Spleen (tissue), 11 donors: ENCODE data around the gene KIF21B. TPM values are rescaled to one million over a fixed set of nuclear protein-coding genes. Genes with fewer than 3 reads are reported as not detected.

Experiments
- DNase-seq: peaks from one replicate; pipeline ENCODE4 v3.0.0-alpha.2; 2020
- H3K27ac ChIP-seq, 8 donors: fragments of 200-600 bp; sonication (generic) in 7 of 8; 1 replicate in 4 of 8; 2 replicates in 4 of 8; pipeline versions ENCODE4 v1.5.0 to v1.8.0; 2016 to 2021; ENCODE audit warnings: inconsistent platforms in 4 of 8, mild to moderate bottlenecking in 4 of 8, moderate library complexity in 1 of 8
- H3K27me3 ChIP-seq, 7 donors: fragments of 200-600 bp; sonication (generic) in 6 of 7; replicated peaks in 1 of 7; 1 replicate in 4 of 7; 2 replicates in 3 of 7; pipeline versions ENCODE4 v1.5.0 to v1.8.0; 2016 to 2021; ENCODE audit warnings: inconsistent platforms in 3 of 7, mild to moderate bottlenecking in 1 of 7
- H3K36me3 ChIP-seq, 6 donors: fragments of 200-600 bp; sonication (generic) in 5 of 6; 1 replicate in 4 of 6; 2 replicates in 2 of 6; pipeline versions ENCODE4 v1.5.0 to v1.8.0; 2016 to 2021; ENCODE audit warnings: inconsistent platforms in 2 of 6
- H3K4me1 ChIP-seq, 6 donors: fragments of 200-600 bp; sonication (generic) in 5 of 6; 1 replicate in 3 of 6; 2 replicates in 3 of 6; pipeline versions ENCODE4 v1.5.0 to v1.8.0; 2016 to 2021; ENCODE audit warnings: inconsistent platforms in 3 of 6
- H3K4me3 ChIP-seq, 8 donors: fragments of 200-600 bp; sonication (generic) in 7 of 8; 1 replicate in 4 of 8; 2 replicates in 4 of 8; pipeline versions ENCODE4 v1.5.0 to v1.8.0; 2016 to 2021; ENCODE audit warnings: inconsistent platforms in 4 of 8, mild to moderate bottlenecking in 4 of 8, moderate library complexity in 2 of 8
- H3K9me3 ChIP-seq, 8 donors: fragments of 200-600 bp; sonication (generic) in 7 of 8; 1 replicate in 4 of 8; 2 replicates in 4 of 8; pipeline versions ENCODE4 v1.5.0 to v1.8.0; 2016 to 2021; ENCODE audit warnings: inconsistent platforms in 4 of 8
- CTCF ChIP-seq, 11 experiments: fragments of 200-600 bp in 7 of 11; fragments of 450-650 bp in 4 of 11; sonication (generic) in 4 of 11; IDR thresholded peaks in 8 of 11; conservative IDR thresholded peaks in 3 of 11; 1 replicate in 7 of 11; 2 replicates in 4 of 11; pipeline versions ENCODE4 v1.4.0 to v1.8.0; 2016 to 2021; ENCODE audit warnings: antibody characterized with exemption in 11 of 11, inconsistent platforms in 4 of 11, mild to moderate bottlenecking in 1 of 11
- POLR2A ChIP-seq, 3 donors: fragments of 450-650 bp; IDR thresholded peaks; one replicate each; pipeline ENCODE4 v1.5.1; 2017; ENCODE audit warnings: antibody characterized with exemption in 3 of 3, mild to moderate bottlenecking in 1 of 3
- POLR2AphosphoS5 ChIP-seq, 3 donors: sonication (generic); formaldehyde crosslinking; IDR thresholded peaks; one replicate each; pipeline ENCODE4 v1.5.1; 2017; ENCODE audit warnings: antibody characterized with exemption in 3 of 3
- WGBS, 5 donors: extraction: QIAGEN DNeasy Blood & Tissue Kit in 3 of 5; methylation state at CpG; one replicate each; pipeline versions ENCODE4 v1.1.5 to v1.1.7; 2013 to 2018; 5-methylcytosine and 5-hydroxymethylcytosine counted together
- intact Hi-C: fragments of 100-400 bp; cut with DNase I; formaldehyde crosslinking; loops from one replicate; pipeline ENCODE4 v1.15.0; 2023; ENCODE audit warnings: low total_unique reads
- polyA plus RNA-seq, 3 donors: library from polyadenylated mRNA; stranded (reverse); fragments of 200-250 nt; gene quantifications; one replicate each; pipeline ENCODE4 v1.2.1, GENCODE V29; 2013
- total RNA-seq, 7 donors: library from RNA; depleted of rRNA in 3 of 7; stranded (reverse); fragments of >200 nt in 3 of 7; fragmentation: NEBNext Ultra II Directional in 4 of 7; extraction: Animal tissue kit (Norgen Biotek cat#: 25700) in 4 of 7; gene quantifications; one replicate each; pipeline versions ENCODE4 v1.1.0 to v1.2.1, GENCODE V29; 2016 to 2021
- donor health status: healthy with polysubstance abuse.
- donor health status: DM: no; HTN: no; CAD: no; lungs with moderate emphysema.
- donor health status: DM: no; HTN: no; CAD: no.
- donor health status: Bipolar disorder and iron deficiency.
- donor health status: healthy.
- donor health status: DM: no; HTN: no; CAD: no.
- donor health status: DM: yes; HTN: yes; CAD: no.

KIF21B gene
- total and polyA plus RNA-seq, 10 donors = 3.0 to 49.0 (median 28.1) TPM

GRCh38 chr1:201020721-201021629 lies 2.5 kb downstream of the KIF21B start:
- intact Hi-C loops = no loop called here
- Histone ChIP-seq H3K36me3 (no peaks in the 10 kb centered on the region), H3K9me3 (no peaks in the 10 kb centered on the region), H3K27ac (peak overlapping the region; percentile 81 to 96 (median 94)), H3K4me1 (peaks cover 59 to 96% (median 92%) of the 10 kb centered on the region in 6 donors), H3K27me3 (no peaks in the 10 kb centered on the region), H3K4me3 (peak overlapping the region in 5 of 8 donors; percentile 64 to 79 (median 67))
- TF ChIP-seq POLR2AphosphoS5 (IDR thresholded peaks at IDR 0.05) (no peak), CTCF (IDR thresholded peaks at IDR 0.05 in 8 of 11, conservative IDR thresholded peaks at IDR 0.05 in 3 of 11) (peak in 7 of 11 experiments; percentile 5 to 48 (median 28))
- WGBS, 5 donors = 59 to 75% (median 70%) methylated on average over 11 of the region's 11 CpGs
- DNase-seq = peak; percentile 85

DNA sequence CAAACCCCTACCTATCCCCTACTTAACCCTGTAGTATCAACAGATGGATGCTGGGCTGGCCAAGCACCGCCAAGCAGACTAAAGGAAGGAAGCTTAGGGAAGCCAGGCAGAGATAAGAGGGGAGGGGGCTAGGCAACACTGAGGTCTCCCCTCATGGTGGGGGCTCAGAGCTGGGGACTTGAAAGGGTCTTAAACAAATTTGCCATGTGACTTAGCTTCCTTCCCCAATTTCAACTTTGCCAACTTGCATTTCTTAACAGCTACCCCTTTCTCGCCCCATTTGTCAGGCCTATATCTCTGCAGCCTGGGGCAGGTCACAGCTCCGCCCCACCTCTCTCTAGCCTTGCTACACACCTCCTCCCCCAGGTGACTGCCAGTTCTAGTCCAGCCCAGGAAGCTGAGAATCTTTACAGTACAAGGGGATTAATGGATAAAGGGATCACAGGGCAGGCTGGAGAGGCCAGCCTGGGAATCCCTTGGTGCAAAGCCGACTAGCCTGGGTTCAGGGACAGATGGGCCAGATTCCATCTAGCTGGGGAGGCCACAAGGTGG lies 3.4 kb downstream of the KIF21B start:
- Histone ChIP-seq H3K9me3 (no peaks in the 10 kb centered on the region), H3K4me1 (peaks cover 59 to 96% (median 92%) of the 10 kb centered on the region in 6 donors), H3K36me3 (no peaks in the 10 kb centered on the region), H3K27me3 (no peaks in the 10 kb centered on the region), H3K27ac (peak overlapping the region; percentile 78 to 96 (median 94)), H3K4me3 (peak overlapping the region in 1 of 8 donors; percentile 79)
- peak in 1 of 3 donors; percentile 46 for TF ChIP-seq POLR2AphosphoS5 (IDR thresholded peaks at IDR 0.05)
- no peak for TF ChIP-seq CTCF (IDR thresholded peaks at IDR 0.05 in 8 of 11, conservative IDR thresholded peaks at IDR 0.05 in 3 of 11)
- peak; percentile 87 for DNase-seq
- 26 to 56% (median 33%) methylated on average over 4 of the region's 4 CpGs for WGBS, 5 donors
- intact Hi-C loops = no loop called here

GRCh38 chr1:201019321-201019977 lies 4.1 kb downstream of the KIF21B start:
- TF ChIP-seq POLR2AphosphoS5 (IDR thresholded peaks at IDR 0.05) (peak; percentile 69 to 77 (median 76)), CTCF (IDR thresholded peaks at IDR 0.05 in 8 of 11, conservative IDR thresholded peaks at IDR 0.05 in 3 of 11) (peak in 1 of 11 experiments; percentile 26), POLR2A (IDR thresholded peaks at IDR 0.05) (no peak)
- H3K27ac ChIP-seq = peak overlapping the region; percentile 78 to 96 (median 94)
- H3K36me3 ChIP-seq = no peaks in the 10 kb centered on the region
- intact Hi-C loops = no loop called here
- no peaks in the 10 kb centered on the region for H3K27me3 ChIP-seq
- peak overlapping the region in 1 of 8 donors; percentile 79 for H3K4me3 ChIP-seq
- 22 to 28% (median 24%) methylated on average over 5 of the region's 5 CpGs for WGBS, 5 donors
- DNase-seq = peak; percentile 97
- H3K4me1 ChIP-seq = peaks cover 65 to 96% (median 92%) of the 10 kb centered on the region in 6 donors
- no peaks in the 10 kb centered on the region for H3K9me3 ChIP-seq
